Measurements from ENCODE around the gene EGFLAM. TPM values are rescaled to one million over a fixed set of nuclear protein-coding genes. Genes with fewer than 3 reads are reported as not detected.

The EGFLAM gene
- total and polyA plus RNA-seq, 2 experiments from 2014 or later = 0.24 to 1.9 TPM

- no peak for TF ChIP-seq NANOG (IDR thresholded peaks at IDR 0.05; ENCODE audit: borderline replicate concordance)
- Histone ChIP-seq H3K9me2 (ENCODE audit: insufficient read depth) (no peaks in the 10 kb centered on the region), H3K4me2 (no peak overlapping the region), H4K20me1 (replicated peaks; ENCODE audit: insufficient read depth) (no peaks in the 10 kb centered on the region), H3K27me3 (ENCODE audit: insufficient read depth) (no peaks in the 10 kb centered on the region), H2AFZ (no peak overlapping the region), H3K79me2 (replicated peaks; ENCODE audit: insufficient read depth) (no peaks in the 10 kb centered on the region), H3K36me3 (ENCODE audit: insufficient read depth) (no peaks in the 10 kb centered on the region), H3K4me3 (no peak overlapping the region), H3K4me1 (ENCODE audit: insufficient read depth) (no peaks in the 10 kb centered on the region), H3K27ac (ENCODE audit: low read depth) (no peak overlapping the region), H3F3A (replicated peaks; ENCODE audit: low read depth) (no peaks in the 10 kb centered on the region)
- Mint-ChIP-seq H3K9me3 (no peaks in the 10 kb centered on the region), H3K4me3 (no peak overlapping the region), H3K27me3 (ENCODE audit: insufficient read depth, low read depth, poor library complexity) (no peaks in the 10 kb centered on the region), H3K4me1 (peaks cover 1% of the 10 kb centered on the region; the same call in 1 of the 3 replicates), H3K36me3 (ENCODE audit: low read depth) (no peaks in the 10 kb centered on the region), H3K27ac (no peak overlapping the region)
- ATAC-seq (no peak), DNase-seq (ENCODE audit: low spot score) (no peak)
These were observed 31.1 kb downstream of the EGFLAM start for GRCh38 chr5:38289457-38289856.

GRCh38 chr5:38290028-38290653, 31.8 kb downstream of the EGFLAM start:
- Mint-ChIP-seq H3K4me1 (no peaks in the 10 kb centered on the region; the same call in 2 of the 3 replicates), H3K27ac (no peak overlapping the region), H3K36me3 (ENCODE audit: low read depth) (no peaks in the 10 kb centered on the region), H3K4me3 (no peak overlapping the region), H3K27me3 (ENCODE audit: insufficient read depth, low read depth, poor library complexity) (no peaks in the 10 kb centered on the region), H3K9me3 (no peaks in the 10 kb centered on the region)
- TF ChIP-seq EZH2 (IDR thresholded peaks at IDR 0.05; ENCODE audit: low read depth, unreplicated experiment) (no peak), POLR2AphosphoS5 (IDR thresholded peaks at IDR 0.05; ENCODE audit: low read depth) (no peak), EZH2phosphoT487 (IDR thresholded peaks at IDR 0.05; ENCODE audit: unreplicated experiment) (no peak), ETS1 (IDR thresholded peaks at IDR 0.05) (no peak)
- DNase-seq (ENCODE audit: low spot score) (no peak), ATAC-seq (no peak)
- Histone ChIP-seq H3K4me2 (no peak overlapping the region), H3K27ac (ENCODE audit: low read depth) (no peak overlapping the region), H3K9me2 (ENCODE audit: insufficient read depth) (no peaks in the 10 kb centered on the region), H3K36me3 (ENCODE audit: insufficient read depth) (no peaks in the 10 kb centered on the region), H3K4me1 (ENCODE audit: insufficient read depth) (no peaks in the 10 kb centered on the region), H3K79me2 (replicated peaks; ENCODE audit: insufficient read depth) (no peaks in the 10 kb centered on the region), H2AFZ (peak overlapping the region; percentile 18; the same call in 1 of the 2 replicates), H4K20me1 (replicated peaks; ENCODE audit: insufficient read depth) (no peaks in the 10 kb centered on the region), H3K27me3 (ENCODE audit: insufficient read depth) (no peaks in the 10 kb centered on the region), H3F3A (replicated peaks; ENCODE audit: low read depth) (no peaks in the 10 kb centered on the region), H3K4me3 (no peak overlapping the region)

GRCh38 chr5:38291355-38291754, 33.0 kb downstream of the EGFLAM start:
- TF ChIP-seq ETS1 (IDR thresholded peaks at IDR 0.05) = no peak
- ATAC-seq (no peak), DNase-seq (ENCODE audit: low spot score) (no peak)
- H3K36me3 Mint-ChIP-seq (ENCODE audit: low read depth) = no peaks in the 10 kb centered on the region
- H3K27me3 Mint-ChIP-seq (ENCODE audit: insufficient read depth, low read depth, poor library complexity) = no peaks in the 10 kb centered on the region
- no peak overlapping the region for H3K4me2 ChIP-seq
- H3K79me2 ChIP-seq (replicated peaks; ENCODE audit: insufficient read depth) = no peaks in the 10 kb centered on the region
- H2AFZ ChIP-seq = no peak overlapping the region
- no peak overlapping the region for H3K27ac ChIP-seq (ENCODE audit: low read depth)
- H3K36me3 ChIP-seq (ENCODE audit: insufficient read depth) = no peaks in the 10 kb centered on the region
- no peak overlapping the region for H3K4me3 ChIP-seq
- H3F3A ChIP-seq (replicated peaks; ENCODE audit: low read depth) = no peaks in the 10 kb centered on the region
- H4K20me1 ChIP-seq (replicated peaks; ENCODE audit: insufficient read depth) = no peaks in the 10 kb centered on the region
- peaks cover 4% of the 10 kb centered on the region; the same call in 1 of the 2 replicates for H3K9me2 ChIP-seq (ENCODE audit: insufficient read depth)
- H3K27ac Mint-ChIP-seq = no peak overlapping the region
- H3K27me3 ChIP-seq (ENCODE audit: insufficient read depth) = no peaks in the 10 kb centered on the region
- no peaks in the 10 kb centered on the region for H3K9me3 Mint-ChIP-seq
- peaks cover 5% of the 10 kb centered on the region; the same call in 2 of the 3 replicates for H3K4me1 Mint-ChIP-seq
- no peak overlapping the region for H3K4me3 Mint-ChIP-seq
- no peaks in the 10 kb centered on the region for H3K4me1 ChIP-seq (ENCODE audit: insufficient read depth)

Measured in GM23338 (cell line).